Measurements from ENCODE around the gene NOC2L.

- TF ChIP-seq, protein P1, sequence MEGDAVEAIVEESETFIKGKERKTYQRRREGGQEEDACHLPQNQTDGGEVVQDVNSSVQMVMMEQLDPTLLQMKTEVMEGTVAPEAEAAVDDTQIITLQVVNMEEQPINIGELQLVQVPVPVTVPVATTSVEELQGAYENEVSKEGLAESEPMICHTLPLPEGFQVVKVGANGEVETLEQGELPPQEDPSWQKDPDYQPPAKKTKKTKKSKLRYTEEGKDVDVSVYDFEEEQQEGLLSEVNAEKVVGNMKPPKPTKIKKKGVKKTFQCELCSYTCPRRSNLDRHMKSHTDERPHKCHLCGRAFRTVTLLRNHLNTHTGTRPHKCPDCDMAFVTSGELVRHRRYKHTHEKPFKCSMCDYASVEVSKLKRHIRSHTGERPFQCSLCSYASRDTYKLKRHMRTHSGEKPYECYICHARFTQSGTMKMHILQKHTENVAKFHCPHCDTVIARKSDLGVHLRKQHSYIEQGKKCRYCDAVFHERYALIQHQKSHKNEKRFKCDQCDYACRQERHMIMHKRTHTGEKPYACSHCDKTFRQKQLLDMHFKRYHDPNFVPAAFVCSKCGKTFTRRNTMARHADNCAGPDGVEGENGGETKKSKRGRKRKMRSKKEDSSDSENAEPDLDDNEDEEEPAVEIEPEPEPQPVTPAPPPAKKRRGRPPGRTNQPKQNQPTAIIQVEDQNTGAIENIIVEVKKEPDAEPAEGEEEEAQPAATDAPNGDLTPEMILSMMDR (IDR thresholded peaks at IDR 0.05 in 4 of 5, conservative IDR thresholded peaks at IDR 0.05 in 1 of 5) = no peak
- TF ChIP-seq POLR2A (IDR thresholded peaks at IDR 0.05) = no peak
Measured at GRCh38 chr1:961132-961669, 2.1 kb upstream of the NOC2L start.

All from gastrocnemius medialis (tissue), 4 donors.